HL-60/S4 treated with phorbol 12-myristate 13-acetate at 8.2 ng/mL for 4 days and 3 days (cell line): ENCODE results near the gene GABBR2.
"Not testable (repeated sequence)": the region's sequence is repeated elsewhere in the genome, so short reads cannot be mapped to it uniquely, and the experiment has no call there.

Experiments used
- in situ Hi-C: fragments of 300-500 bp; cut with MboI; formaldehyde crosslinking; loops from 2 replicates; pipeline ENCODE4 v1.15.0; 2022; ENCODE audit warnings: low sequenced_read_pairs

Gene GABBR2

GRCh38 chr9:98310752-98311392 lies 397.9 kb downstream of the GABBR2 start:
- in situ Hi-C loops, result loop anchor here (10.0 kb wide), 1 partner anchor 464 kb away; no protein-coding TSS in a partner anchor

DNA sequence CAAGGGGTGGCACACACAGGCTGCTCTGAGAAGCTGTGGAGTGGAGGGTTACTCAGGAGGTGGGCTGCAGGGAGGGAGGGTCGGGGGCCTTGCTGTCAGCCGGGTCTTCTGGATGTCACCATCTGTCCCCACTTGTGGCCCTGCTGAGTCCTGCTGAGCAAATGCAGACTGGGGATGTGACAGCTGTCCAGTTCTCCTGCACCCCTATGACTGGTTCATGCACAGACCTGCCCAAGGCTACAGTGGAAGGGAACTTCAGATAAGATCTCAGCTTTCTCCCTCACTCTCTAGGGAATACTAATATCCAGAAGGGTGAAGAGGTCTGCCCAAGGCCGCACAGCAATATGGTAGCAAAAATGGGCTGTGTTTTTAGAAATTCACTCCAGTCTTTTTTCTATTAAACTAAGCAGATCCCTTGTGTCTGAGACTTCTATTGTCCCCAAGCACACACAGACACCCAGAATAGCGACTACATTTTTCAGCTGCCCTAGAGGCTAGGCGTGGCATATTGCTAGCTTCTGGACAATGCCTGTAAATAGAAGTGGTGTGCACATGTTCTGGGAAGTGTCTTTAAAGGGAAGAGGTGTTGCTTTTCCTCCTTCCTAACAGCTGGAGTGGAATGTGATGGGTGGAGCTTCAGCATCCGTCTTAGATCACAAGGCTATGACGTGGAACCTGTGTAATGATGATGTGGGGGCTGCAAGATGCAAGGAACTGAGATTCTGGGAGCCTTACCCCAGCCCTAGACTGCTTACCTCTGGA lies 402.2 kb downstream of the GABBR2 start:
- in situ Hi-C loops, result no loop called here

GRCh38 chr9:98304381-98304780 lies 404.4 kb downstream of the GABBR2 start:
- in situ Hi-C loops, result no loop called here

GRCh38 chr9:98303633-98304125 lies 405.1 kb downstream of the GABBR2 start:
- in situ Hi-C loops, result no loop called here

GRCh38 chr9:98302938-98303632 lies 405.6 kb downstream of the GABBR2 start:
- in situ Hi-C loops, result no loop called here

DNA sequence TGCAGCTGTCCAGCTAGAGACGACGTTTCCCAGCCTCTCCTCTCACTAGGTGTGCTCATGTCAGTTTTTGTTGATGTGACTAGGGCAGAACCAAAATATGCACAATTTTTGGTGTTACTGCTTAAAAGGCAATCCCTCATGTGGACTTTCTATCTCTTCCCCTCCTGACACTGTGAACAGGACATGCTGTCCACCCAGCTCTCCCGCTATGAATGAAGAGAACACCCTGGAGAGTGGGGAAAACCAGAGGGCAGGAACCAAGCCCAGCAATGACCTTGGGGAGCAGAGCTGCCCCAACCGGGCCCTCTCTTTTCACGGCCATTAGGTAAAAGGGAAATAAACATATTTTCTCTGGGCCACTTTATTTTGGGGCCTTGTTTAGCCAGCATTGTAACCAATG lies 406.6 kb downstream of the GABBR2 start:
- in situ Hi-C loops, result no loop called here

DNA sequence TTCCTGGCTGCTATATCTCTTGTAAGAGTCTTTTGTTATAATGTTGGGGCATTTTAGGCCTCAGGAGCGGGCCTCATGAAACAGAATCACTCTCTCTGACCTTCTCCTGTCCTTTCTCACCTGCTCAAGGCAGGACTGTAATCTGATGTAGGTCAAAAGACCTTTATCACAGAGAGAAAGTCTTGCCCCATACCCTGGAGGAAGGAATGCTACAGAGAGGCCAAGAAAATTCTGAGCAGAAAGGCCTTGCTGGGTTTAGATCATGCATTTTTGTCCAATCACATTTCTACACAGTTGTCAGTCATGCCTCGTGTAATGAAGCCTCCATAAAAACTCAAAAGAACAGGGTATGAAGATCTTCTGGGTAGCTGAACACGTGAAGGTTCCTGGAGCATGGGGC lies 408.1 kb downstream of the GABBR2 start:
- in situ Hi-C loops, result no loop called here

DNA sequence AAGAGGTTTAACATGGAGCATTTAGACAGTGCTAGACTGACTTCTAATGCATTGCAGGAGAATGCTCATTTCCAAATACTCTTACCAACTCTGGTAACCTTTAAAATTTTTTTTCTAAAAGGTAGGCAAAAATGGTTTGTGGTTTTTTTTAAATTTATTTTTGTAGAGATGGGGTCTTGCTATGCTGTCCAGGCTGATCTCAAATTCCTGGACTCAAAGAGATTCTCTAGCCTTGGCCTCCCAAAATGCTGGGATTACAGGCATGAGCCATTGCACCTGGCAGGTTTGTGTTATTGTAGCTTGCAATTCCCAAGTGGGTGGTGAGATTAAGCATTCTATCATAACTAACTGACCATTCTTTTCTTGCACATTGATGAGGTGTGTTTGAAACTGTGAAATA lies 410.3 kb downstream of the GABBR2 start:
- in situ Hi-C loops, result no loop called here

GRCh38 chr9:98295824-98296223 lies 412.9 kb downstream of the GABBR2 start:
- in situ Hi-C loops, result no loop called here

GRCh38 chr9:98291820-98292219 lies 416.9 kb downstream of the GABBR2 start:
- in situ Hi-C loops, result no loop called here

DNA sequence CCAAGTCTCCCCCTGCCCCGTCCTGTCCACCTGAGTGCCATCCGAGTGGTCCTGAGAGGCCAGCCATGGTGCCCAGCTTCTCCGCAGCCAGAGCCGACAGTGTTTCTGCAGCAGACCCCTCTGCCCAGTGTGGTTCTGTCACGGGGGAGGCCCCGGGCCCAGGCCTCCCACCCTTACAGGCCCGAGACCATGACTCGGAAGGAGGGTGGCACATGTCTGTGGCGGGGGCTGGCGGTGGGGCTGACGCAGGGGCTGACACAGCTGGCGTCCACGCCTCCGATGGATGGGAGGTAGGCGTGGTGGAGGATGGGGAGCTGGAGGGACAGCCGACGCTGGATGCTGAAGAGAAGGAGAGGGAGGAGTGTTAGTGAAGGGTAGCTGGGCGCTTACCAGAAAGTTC lies 418.3 kb downstream of the GABBR2 start:
- in situ Hi-C loops, result no loop called here

- in situ Hi-C loops, result no loop called here
Observed at GRCh38 chr9:98289614-98290201, 419.0 kb downstream of the GABBR2 start.

DNA sequence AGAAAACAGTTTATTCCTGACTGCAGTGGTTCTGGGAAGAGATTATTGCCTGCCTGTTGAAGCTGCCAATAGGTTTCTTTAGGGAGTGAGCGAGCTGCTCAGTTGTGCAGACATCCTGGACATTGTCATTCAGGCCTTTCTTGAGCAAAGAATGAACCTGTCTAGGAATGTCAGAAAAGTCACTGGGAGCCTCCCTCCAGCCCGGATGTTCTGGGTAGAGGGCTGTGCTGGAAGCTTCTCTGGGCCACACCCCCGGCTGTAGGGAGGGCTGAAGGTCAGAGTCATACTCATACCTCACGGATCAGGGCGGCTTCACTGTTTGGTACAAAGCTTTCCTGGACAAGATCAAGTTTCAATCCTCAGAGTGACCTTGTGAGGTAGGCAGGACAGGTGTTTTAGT lies 419.9 kb downstream of the GABBR2 start:
- in situ Hi-C loops, result no loop called here

GRCh38 chr9:98287384-98287783 lies 421.4 kb downstream of the GABBR2 start:
- in situ Hi-C loops, result no loop called here

GRCh38 chr9:98285446-98285845 lies 423.3 kb downstream of the GABBR2 start:
- in situ Hi-C loops, result no loop called here

- in situ Hi-C loops, result no loop called here
Observed at GRCh38 chr9:98284754-98285153, 424.0 kb downstream of the GABBR2 start.

DNA sequence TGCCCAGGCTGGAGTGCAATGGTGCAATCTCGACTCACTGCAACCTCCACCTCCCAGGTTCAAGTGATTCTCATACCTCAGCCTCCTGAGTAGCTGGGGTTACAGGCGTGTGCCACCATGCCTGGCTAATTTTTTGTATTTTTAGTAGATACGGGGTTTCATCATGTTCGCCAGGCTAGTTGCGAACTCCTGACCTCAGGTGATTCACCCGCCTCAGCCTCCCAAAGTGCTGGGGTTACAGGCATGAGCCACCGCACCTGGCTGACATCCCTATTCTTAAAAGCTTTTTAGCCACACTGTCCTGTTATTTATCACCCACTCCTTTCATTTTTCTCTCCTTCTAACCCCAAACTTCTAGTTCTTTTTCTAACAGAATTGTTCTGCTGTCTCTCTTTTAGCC lies 425.6 kb downstream of the GABBR2 start:
- in situ Hi-C loops, result not testable (repeated sequence)

DNA sequence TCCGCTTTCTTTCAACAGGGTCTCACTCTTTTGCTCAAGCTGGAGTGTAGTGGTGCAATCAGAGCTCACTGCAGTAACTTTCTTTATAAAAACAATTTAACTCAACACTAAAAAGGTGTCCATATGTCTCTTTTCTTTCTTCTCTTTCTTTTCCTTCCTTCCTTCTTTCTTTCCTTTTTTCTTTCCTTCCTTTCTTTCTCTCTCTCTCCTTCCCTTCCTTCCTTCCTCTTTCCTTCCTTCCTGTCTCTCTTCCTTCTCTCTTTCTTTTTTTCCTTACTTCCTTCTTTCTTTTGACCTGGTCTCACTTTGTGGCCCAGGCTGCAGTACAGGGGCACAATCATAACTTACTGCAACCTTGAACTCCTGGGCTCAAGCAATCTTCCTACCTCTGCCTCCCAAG lies 427.5 kb downstream of the GABBR2 start:
- in situ Hi-C loops, result no loop called here

- in situ Hi-C loops, result no loop called here
Observed at GRCh38 chr9:98280574-98280973, 428.2 kb downstream of the GABBR2 start.

GRCh38 chr9:98280162-98280561 lies 428.6 kb downstream of the GABBR2 start:
- in situ Hi-C loops, result no loop called here

DNA sequence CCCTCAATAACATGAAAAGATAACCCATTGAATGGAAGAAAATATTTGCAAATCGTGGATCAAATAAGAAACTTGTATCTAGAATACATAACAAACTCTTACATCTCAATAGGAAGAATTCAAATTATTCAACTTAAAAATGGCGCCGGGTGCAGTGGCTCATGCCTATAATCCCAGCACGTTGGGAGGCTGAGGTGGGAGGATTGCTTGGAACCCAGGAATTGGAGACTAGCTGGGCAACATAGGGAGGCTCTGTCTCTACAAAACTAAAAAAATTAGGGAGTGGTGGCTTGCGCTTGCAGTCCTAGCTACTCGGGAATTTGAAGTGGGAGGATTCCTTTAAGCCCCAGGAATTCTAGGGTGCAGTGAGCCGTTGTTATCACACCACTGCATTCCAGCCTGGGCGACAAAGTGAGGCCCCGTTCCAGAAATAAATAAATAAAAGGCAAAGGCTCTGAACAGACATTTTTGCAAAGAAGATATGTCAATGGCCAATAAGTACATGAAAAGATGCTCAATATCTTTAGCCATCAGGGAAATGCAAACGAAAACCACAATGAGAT lies 431.7 kb downstream of the GABBR2 start:
- in situ Hi-C loops, result loop anchor here (10.0 kb wide), 1 partner anchor 202 kb away; no protein-coding TSS in a partner anchor
